Thyroid gland (tissue), 4 donors: Measurements from ENCODE around the gene SLC25A45. TPM values are rescaled to one million over a fixed set of nuclear protein-coding genes. Genes with fewer than 3 reads are reported as not detected.

Experiments used
- DNase-seq, 2 donors: peaks; one replicate each; pipeline ENCODE4 v3.0.0-alpha.2; 2019
- H3K27ac ChIP-seq, 3 donors: fragments of 200-600 bp; sonication (generic); 1 replicate in 2 of 3; 2 replicates in 1 of 3; pipeline ENCODE4 v1.5.1; 2016 to 2019; ENCODE audit warnings: mild to moderate bottlenecking in 1 of 3, moderate library complexity in 1 of 3
- H3K27me3 ChIP-seq: fragments of 200-600 bp; sonication (generic); one replicate; pipeline ENCODE4 v1.5.1; 2019
- H3K36me3 ChIP-seq, 2 donors: fragments of 200-600 bp; sonication (generic); one replicate each; pipeline ENCODE4 v1.5.1; 2016 to 2019
- H3K4me1 ChIP-seq, 2 donors: fragments of 200-600 bp; sonication (generic); one replicate each; pipeline ENCODE4 v1.5.1; 2017 to 2019
- H3K4me3 ChIP-seq, 3 donors: fragments of 200-600 bp; sonication (generic); replicated peaks in 1 of 3; 1 replicate in 2 of 3; 2 replicates in 1 of 3; pipeline ENCODE4 v1.5.1; 2016; ENCODE audit warnings: mild to moderate bottlenecking in 1 of 3
- H3K9me3 ChIP-seq: fragments of 200-600 bp; sonication (generic); one replicate; pipeline ENCODE4 v1.5.1; 2017
- CTCF ChIP-seq, 6 experiments: fragments of 200-600 bp in 3 of 6; fragments of 450-650 bp in 3 of 6; sonication (generic) in 3 of 6; IDR thresholded peaks; one replicate each; pipeline ENCODE4 v1.5.1; 2016 to 2019; ENCODE audit warnings: antibody characterized with exemption in 6 of 6, mild to moderate bottlenecking in 2 of 6, inconsistent platforms in 1 of 6, moderate library complexity in 1 of 6
- POLR2A ChIP-seq, 2 donors: fragments of 450-650 bp; IDR thresholded peaks; one replicate each; pipeline ENCODE4 v1.6.1; 2017; ENCODE audit warnings: antibody characterized with exemption in 2 of 2, mild to moderate bottlenecking in 2 of 2, moderate library complexity in 1 of 2
- WGBS, 2 donors: methylation state at CpG; one replicate each; pipeline ENCODE4 v1.1.5; 2017; 5-methylcytosine and 5-hydroxymethylcytosine counted together
- intact Hi-C: fragments of 100-400 bp; cut with DNase I; formaldehyde crosslinking; loops from one replicate; pipeline ENCODE4 v1.15.1; 2023
- total RNA-seq, 4 donors: library from RNA; depleted of rRNA; stranded (reverse); fragments of >200 nt; gene quantifications; one replicate each; pipeline ENCODE4 v1.2.3, GENCODE V29; 2016

SLC25A45 gene
- total RNA-seq, 4 donors from 2014 or later = 13.0 to 28.0 (median 20.9) TPM

GRCh38 chr11:65417702-65418430 lies 35.4 kb upstream of the SLC25A45 start:
- no peaks in the 10 kb centered on the region for H3K27me3 ChIP-seq
- 24 to 34% methylated on average over 16 to 19 of the region's 19 CpGs for WGBS, 2 donors
- peaks cover 53 to 56% of the 10 kb centered on the region in 2 donors for H3K4me1 ChIP-seq
- peaks cover 0 to 1% of the 10 kb centered on the region in 2 donors for H3K36me3 ChIP-seq
- H3K9me3 ChIP-seq = no peaks in the 10 kb centered on the region
- intact Hi-C loops = loop anchor here (5.0 kb wide), 2 partner anchors 36 to 94 kb away; partner anchors contain the start of gene SLC25A45
- H3K4me3 ChIP-seq = peak overlapping the region in 1 of 3 donors; percentile 38
- DNase-seq = peak; percentile 80 to 84
- TF ChIP-seq POLR2A (IDR thresholded peaks at IDR 0.05) = peak in 1 of 2 donors; percentile 39
- TF ChIP-seq CTCF (IDR thresholded peaks at IDR 0.05) = no peak
- peak overlapping the region; percentile 98 to 100 (median 100) for H3K27ac ChIP-seq

GRCh38 chr11:65416841-65417701 lies 34.6 kb upstream of the SLC25A45 start:
- Histone ChIP-seq H3K36me3 (no peaks in the 10 kb centered on the region), H3K4me3 (peak overlapping the region in 1 of 3 donors; percentile 38), H3K27ac (peak overlapping the region; percentile 98 to 100 (median 100)), H3K27me3 (no peaks in the 10 kb centered on the region), H3K9me3 (no peaks in the 10 kb centered on the region), H3K4me1 (peaks cover 53 to 60% of the 10 kb centered on the region in 2 donors)
- TF ChIP-seq CTCF (IDR thresholded peaks at IDR 0.05) (no peak), POLR2A (IDR thresholded peaks at IDR 0.05) (no peak)
- peak; percentile 42 to 56 for DNase-seq
- 30% methylated on average over 12 of the region's 14 CpGs for WGBS, 2 donors
- intact Hi-C loops = loop anchor here (5.0 kb wide), 2 partner anchors 35 to 95 kb away; partner anchors contain the start of gene SLC25A45

DNA sequence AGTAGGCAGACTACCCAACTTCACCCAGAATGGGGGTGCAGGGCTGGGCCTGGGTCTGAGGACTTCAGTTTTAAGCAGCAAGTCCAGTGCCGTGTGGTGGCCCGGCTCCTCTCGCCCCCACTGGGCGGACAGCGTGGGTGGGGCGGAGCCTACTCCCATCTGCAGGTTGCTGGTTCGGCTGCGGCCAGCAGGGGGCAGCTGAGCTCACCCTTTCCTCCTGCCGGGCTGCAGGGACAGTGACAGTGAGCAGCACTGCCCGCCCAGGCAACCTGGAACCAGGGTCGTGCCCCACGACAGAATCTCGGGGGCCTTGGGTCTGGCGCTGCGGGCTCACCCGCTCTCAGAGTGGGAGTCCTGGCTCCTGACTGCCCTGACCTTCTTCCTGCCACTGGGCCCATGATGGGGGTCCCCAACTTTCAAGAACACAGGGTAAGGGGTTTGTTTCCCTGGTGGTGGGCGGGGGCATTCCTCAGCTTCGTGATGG lies 33.9 kb upstream of the SLC25A45 start:
- H3K9me3 ChIP-seq = no peaks in the 10 kb centered on the region
- H3K36me3 ChIP-seq = no peaks in the 10 kb centered on the region
- peak in 1 of 2 donors; percentile 53 for TF ChIP-seq POLR2A (IDR thresholded peaks at IDR 0.05)
- peak; percentile 92 to 100 (median 98) for TF ChIP-seq CTCF (IDR thresholded peaks at IDR 0.05)
- peak overlapping the region in 1 of 3 donors; percentile 38 for H3K4me3 ChIP-seq
- WGBS, 2 donors = 2 to 25% methylated on average over 2 to 6 of the region's 18 CpGs
- peaks cover 49 to 58% of the 10 kb centered on the region in 2 donors for H3K4me1 ChIP-seq
- no peaks in the 10 kb centered on the region for H3K27me3 ChIP-seq
- intact Hi-C loops = loop anchor here (5.0 kb wide), 2 partner anchors 34 to 96 kb away; partner anchors contain the start of gene SLC25A45
- peak overlapping the region; percentile 98 to 100 (median 100) for H3K27ac ChIP-seq
- DNase-seq = peak; percentile 93 to 95

GRCh38 chr11:65415499-65416340 lies 33.3 kb upstream of the SLC25A45 start:
- Histone ChIP-seq H3K4me1 (peaks cover 44 to 53% of the 10 kb centered on the region in 2 donors), H3K9me3 (no peaks in the 10 kb centered on the region), H3K27ac (peak overlapping the region in 2 of 3 donors; percentile 98 to 100), H3K4me3 (peak overlapping the region in 1 of 3 donors; percentile 38), H3K27me3 (no peaks in the 10 kb centered on the region), H3K36me3 (peaks cover 3 to 5% of the 10 kb centered on the region in 2 donors)
- intact Hi-C loops = loop anchor here (5.0 kb wide), 2 partner anchors 33 to 97 kb away; partner anchors contain the start of gene SLC25A45
- DNase-seq = no peak
- 55 to 60% methylated on average over 8 to 9 of the region's 11 CpGs for WGBS, 2 donors
- TF ChIP-seq CTCF (IDR thresholded peaks at IDR 0.05) (no peak), POLR2A (IDR thresholded peaks at IDR 0.05) (no peak)
